HepG2 (cell line): ENCODE results near the gene PCSK6. TPM values are rescaled to one million over a fixed set of nuclear protein-coding genes. Genes with fewer than 3 reads are reported as not detected.

Experiments used
- BHLHE40 ChIP-seq: IDR thresholded peaks from 2 replicates; pipeline ENCODE4 v1.6.1; 2011; ENCODE audit warnings: low read length, improper control_type of control experiment
- EHMT2 ChIP-seq: fragments of 200-600 bp; sonication (generic); IDR thresholded peaks from 2 replicates; pipeline ENCODE4 v1.7.0; 2017; ENCODE audit warnings: antibody characterized with exemption, low read depth, low read length, borderline replicate concordance
- JUNB ChIP-seq: sonication (generic); formaldehyde crosslinking; IDR thresholded peaks from 2 replicates; pipeline ENCODE4 v1.8.0; 2022; ENCODE audit warnings: missing genetic modification reagents, mild to moderate bottlenecking, borderline replicate concordance
- PLRG1 ChIP-seq: fragments of 450-650 bp; conservative IDR thresholded peaks from 2 replicates; pipeline ENCODE4 v1.6.1; 2016
- POLR2A ChIP-seq, 2 experiments: IDR thresholded peaks; 2 replicates each; pipeline ENCODE4 v1.6.1; 2011; ENCODE audit warnings: low read depth in 2 of 2, low read length in 2 of 2, mild to moderate bottlenecking in 1 of 2, moderate library complexity in 1 of 2; ENCODE audit not compliant: insufficient read depth in 1 of 2
- SMYD3 ChIP-seq: sonication (generic); formaldehyde crosslinking; IDR thresholded peaks from 2 replicates; pipeline ENCODE4 v1.8.1; 2023; ENCODE audit warnings: mild to moderate bottlenecking, missing genetic modification reagents
- ZBTB2 ChIP-seq: sonication (generic); formaldehyde crosslinking; IDR thresholded peaks from 2 replicates; pipeline ENCODE4 v1.8.0; 2022; ENCODE audit warnings: low read depth, missing genetic modification reagents
- ZKSCAN1 ChIP-seq: fragments of 150-350 bp; IDR thresholded peaks from 2 replicates; pipeline ENCODE4 v1.6.1; 2014; ENCODE audit warnings: low read length
- ZNF280D ChIP-seq: sonication (generic); formaldehyde crosslinking; IDR thresholded peaks from 2 replicates; pipeline ENCODE4 v1.5.1; 2020; ENCODE audit warnings: mild to moderate bottlenecking, missing genetic modification reagents
- ZNF687 ChIP-seq: sonication (generic); formaldehyde crosslinking; IDR thresholded peaks from 2 replicates; pipeline ENCODE4 v1.5.1; 2020; ENCODE audit warnings: mild to moderate bottlenecking, missing genetic modification reagents, moderate library complexity
- ZNF710 ChIP-seq: sonication (generic); formaldehyde crosslinking; IDR thresholded peaks from 2 replicates; pipeline ENCODE4 v1.5.0; 2020; ENCODE audit warnings: mild to moderate bottlenecking, missing genetic modification reagents, borderline replicate concordance
- polyA plus RNA-seq, 8 experiments: library from polyadenylated mRNA; depleted of rRNA in 3 of 8; stranded (reverse) in 7 of 8; unstranded in 1 of 8; fragments of >200 nt; fragmentation: Illumina TruSeq in 4 of 8; extraction: Trizol in 4 of 8; gene quantifications; 2 replicates each; pipeline versions ENCODE4 v1.2.1 to v1.2.3, GENCODE V29; 2011 to 2016; ENCODE audit warnings: low read depth in 4 of 8, missing spikeins in 1 of 8, mixed read lengths in 1 of 8; ENCODE audit not compliant: insufficient read depth in 1 of 8
- total RNA-seq, 5 experiments: library from RNA; depleted of rRNA; stranded (reverse); fragments of >200 nt; fragmentation: Illumina TruSeq; extraction: Trizol; gene quantifications; 2 replicates each; pipeline ENCODE4 v1.2.3, GENCODE V29; 2016; ENCODE audit warnings: low read depth in 1 of 5
- TF ChIP-seq, protein P1 (sequence below), 2 experiments: IDR thresholded peaks; 2 replicates each; pipeline ENCODE4 v1.6.1; 2011 to 2012; ENCODE audit warnings: low read length in 2 of 2, borderline replicate concordance in 1 of 2, low read depth in 1 of 2, mild to moderate bottlenecking in 1 of 2, moderate library complexity in 1 of 2

Gene PCSK6
- total and polyA plus RNA-seq, 2 of the 13 experiments (the other 11 are each of a cell fraction or from before 2014, with no cell fraction given), result 56.5 to 155 TPM

DNA sequence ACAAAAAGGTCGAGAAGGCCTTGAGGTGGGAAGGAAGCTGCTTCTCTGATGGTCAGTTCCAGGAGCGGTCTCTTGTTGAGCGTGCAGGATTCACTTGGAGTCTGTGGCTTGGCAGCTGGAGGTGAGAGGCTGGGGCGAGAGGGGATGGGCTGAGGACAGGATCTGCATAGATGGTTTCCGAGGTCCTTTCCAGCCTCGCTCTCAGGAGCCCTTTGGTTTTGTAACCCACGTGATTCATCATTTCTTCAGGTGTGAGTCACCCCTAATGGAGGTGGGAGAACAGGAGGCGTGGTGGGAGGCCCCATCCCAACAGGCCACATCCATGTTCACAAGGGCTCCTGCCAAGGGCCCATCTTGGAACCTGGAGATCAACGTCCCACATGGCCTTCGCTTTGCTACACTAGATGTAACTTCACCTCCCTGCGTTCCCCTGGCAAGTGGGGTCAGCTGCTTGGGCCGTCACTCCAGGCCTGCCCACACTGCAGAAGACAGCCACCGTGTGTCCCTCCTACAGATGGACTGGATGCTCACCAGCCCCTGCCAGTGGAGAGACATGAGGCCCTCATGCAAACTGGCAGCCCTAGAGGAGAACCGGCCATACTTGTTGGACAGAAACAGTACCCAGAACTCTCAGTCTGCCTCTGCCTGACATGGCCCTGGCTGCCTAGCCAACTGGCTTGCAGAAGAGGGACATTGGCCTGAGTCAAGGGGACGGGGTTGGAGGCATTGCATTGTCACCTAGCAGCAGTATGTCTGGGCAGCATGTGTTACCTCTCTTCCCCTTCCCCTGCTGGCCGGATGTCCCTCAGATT, 1.6 kb upstream of the PCSK6 start (continued):
- TF ChIP-seq JUNB (CRISPR knock-in tag) (no peak), SMYD3 (CRISPR knock-in tag) (no peak), EHMT2 (no peak), ZNF710 (CRISPR knock-in tag) (no peak), ZKSCAN1 (no peak), ZNF280D (no peak), ZNF687 (peak; percentile 76), ZBTB2 (CRISPR knock-in tag) (no peak), POLR2A (IDR thresholded peaks at IDR 0.05; ENCODE audit: insufficient read depth in 1 of 2, low read depth in 2 of 2, low read length in 2 of 2) (peak in 1 of 2 experiments; percentile 10; a peak in 1 of 4 replicates), BHLHE40 (no peak), PLRG1 (no peak)
- TF ChIP-seq, protein P1, sequence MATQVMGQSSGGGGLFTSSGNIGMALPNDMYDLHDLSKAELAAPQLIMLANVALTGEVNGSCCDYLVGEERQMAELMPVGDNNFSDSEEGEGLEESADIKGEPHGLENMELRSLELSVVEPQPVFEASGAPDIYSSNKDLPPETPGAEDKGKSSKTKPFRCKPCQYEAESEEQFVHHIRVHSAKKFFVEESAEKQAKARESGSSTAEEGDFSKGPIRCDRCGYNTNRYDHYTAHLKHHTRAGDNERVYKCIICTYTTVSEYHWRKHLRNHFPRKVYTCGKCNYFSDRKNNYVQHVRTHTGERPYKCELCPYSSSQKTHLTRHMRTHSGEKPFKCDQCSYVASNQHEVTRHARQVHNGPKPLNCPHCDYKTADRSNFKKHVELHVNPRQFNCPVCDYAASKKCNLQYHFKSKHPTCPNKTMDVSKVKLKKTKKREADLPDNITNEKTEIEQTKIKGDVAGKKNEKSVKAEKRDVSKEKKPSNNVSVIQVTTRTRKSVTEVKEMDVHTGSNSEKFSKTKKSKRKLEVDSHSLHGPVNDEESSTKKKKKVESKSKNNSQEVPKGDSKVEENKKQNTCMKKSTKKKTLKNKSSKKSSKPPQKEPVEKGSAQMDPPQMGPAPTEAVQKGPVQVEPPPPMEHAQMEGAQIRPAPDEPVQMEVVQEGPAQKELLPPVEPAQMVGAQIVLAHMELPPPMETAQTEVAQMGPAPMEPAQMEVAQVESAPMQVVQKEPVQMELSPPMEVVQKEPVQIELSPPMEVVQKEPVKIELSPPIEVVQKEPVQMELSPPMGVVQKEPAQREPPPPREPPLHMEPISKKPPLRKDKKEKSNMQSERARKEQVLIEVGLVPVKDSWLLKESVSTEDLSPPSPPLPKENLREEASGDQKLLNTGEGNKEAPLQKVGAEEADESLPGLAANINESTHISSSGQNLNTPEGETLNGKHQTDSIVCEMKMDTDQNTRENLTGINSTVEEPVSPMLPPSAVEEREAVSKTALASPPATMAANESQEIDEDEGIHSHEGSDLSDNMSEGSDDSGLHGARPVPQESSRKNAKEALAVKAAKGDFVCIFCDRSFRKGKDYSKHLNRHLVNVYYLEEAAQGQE (IDR thresholded peaks at IDR 0.05; ENCODE audit: borderline replicate concordance in 1 of 2, low read depth in 1 of 2, low read length in 2 of 2), result no peak
